WTC11 (cell line): ENCODE measurements around the gene MALT1.

Experiments
- ZNF317 ChIP-seq: sonication (generic); formaldehyde crosslinking; IDR thresholded peaks from 2 replicates; pipeline ENCODE4 v1.8.1; 2023; ENCODE audit warnings: low read depth, mild to moderate bottlenecking, moderate library complexity, missing genetic modification reagents, borderline replicate concordance
- TF ChIP-seq, protein P1 (sequence below): fragments of 200-600 bp; IDR thresholded peaks from 2 replicates; pipeline ENCODE4 v1.8.0; 2022; ENCODE audit warnings: antibody characterized with exemption

DNA sequence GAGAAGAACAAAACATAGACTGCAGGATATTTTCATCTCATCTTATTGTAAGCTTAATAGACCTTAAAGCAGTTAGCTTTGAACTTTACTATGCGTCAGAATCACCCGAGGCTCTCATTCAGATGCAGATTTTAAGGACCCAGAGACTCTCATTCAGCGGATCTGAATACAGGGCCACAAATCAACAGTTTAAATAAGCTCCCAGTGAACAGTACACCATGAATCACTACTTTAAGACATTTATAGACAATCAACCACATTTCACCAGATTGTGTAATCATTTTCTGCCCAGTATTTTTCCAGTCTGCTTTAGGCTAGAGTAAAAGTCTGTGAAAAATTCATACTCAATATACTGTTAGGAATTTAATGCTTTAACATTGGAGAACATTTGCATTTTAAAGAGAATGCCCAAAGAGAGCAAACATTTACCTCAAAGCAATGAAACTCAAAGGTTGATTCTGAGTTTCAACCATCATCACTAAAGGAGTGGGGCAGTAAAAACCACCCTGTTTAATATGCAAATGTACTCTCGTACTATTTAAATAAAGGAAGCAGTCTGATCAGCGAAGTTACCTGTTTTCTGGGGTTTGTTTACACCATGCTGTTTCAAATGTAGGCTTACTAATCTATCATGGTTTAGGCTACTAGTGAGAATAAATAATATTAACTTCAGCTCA lies 31.4 kb upstream of the MALT1 start:
- TF ChIP-seq, protein P1, sequence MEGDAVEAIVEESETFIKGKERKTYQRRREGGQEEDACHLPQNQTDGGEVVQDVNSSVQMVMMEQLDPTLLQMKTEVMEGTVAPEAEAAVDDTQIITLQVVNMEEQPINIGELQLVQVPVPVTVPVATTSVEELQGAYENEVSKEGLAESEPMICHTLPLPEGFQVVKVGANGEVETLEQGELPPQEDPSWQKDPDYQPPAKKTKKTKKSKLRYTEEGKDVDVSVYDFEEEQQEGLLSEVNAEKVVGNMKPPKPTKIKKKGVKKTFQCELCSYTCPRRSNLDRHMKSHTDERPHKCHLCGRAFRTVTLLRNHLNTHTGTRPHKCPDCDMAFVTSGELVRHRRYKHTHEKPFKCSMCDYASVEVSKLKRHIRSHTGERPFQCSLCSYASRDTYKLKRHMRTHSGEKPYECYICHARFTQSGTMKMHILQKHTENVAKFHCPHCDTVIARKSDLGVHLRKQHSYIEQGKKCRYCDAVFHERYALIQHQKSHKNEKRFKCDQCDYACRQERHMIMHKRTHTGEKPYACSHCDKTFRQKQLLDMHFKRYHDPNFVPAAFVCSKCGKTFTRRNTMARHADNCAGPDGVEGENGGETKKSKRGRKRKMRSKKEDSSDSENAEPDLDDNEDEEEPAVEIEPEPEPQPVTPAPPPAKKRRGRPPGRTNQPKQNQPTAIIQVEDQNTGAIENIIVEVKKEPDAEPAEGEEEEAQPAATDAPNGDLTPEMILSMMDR: no peak
- TF ChIP-seq ZNF317 (CRISPR knock-in tag): no peak
